Endothelial cell of hepatic sinusoid (primary cell): ENCODE results near the gene C14orf132.

ENCODE experiments used
- in situ Hi-C: cut with HindIII; loops from 2 replicates; pipeline ENCODE4 v1.10.0; 2017; ENCODE audit warnings: low sequenced_read_pairs

The C14orf132 gene

GRCh38 chr14:96117101-96117897, 78.1 kb downstream of the C14orf132 start:
- in situ Hi-C loops, result no loop called here

GRCh38 chr14:96117960-96118359, 78.8 kb downstream of the C14orf132 start:
- in situ Hi-C loops, result no loop called here

GRCh38 chr14:96118391-96118790, 79.2 kb downstream of the C14orf132 start:
- in situ Hi-C loops, result no loop called here

- in situ Hi-C loops, result no loop called here
These were observed 80.8 kb downstream of the C14orf132 start for GRCh38 chr14:96119947-96120346.

GRCh38 chr14:96120392-96120791, 81.2 kb downstream of the C14orf132 start:
- in situ Hi-C loops, result no loop called here

GRCh38 chr14:96120941-96121340, 81.8 kb downstream of the C14orf132 start:
- in situ Hi-C loops, result no loop called here

GRCh38 chr14:96121660-96122395, 82.7 kb downstream of the C14orf132 start:
- in situ Hi-C loops, result no loop called here

GRCh38 chr14:96122496-96122895, 83.3 kb downstream of the C14orf132 start:
- in situ Hi-C loops, result no loop called here

- in situ Hi-C loops, result no loop called here
These were observed 86.4 kb downstream of the C14orf132 start for GRCh38 chr14:96125536-96125935.

GRCh38 chr14:96126339-96126782, 87.2 kb downstream of the C14orf132 start:
- in situ Hi-C loops, result no loop called here

- in situ Hi-C loops, result no loop called here
These were observed 87.7 kb downstream of the C14orf132 start for GRCh38 chr14:96126783-96127271.

- in situ Hi-C loops, result no loop called here
These were observed 90.1 kb downstream of the C14orf132 start for GRCh38 chr14:96129128-96129736.

GRCh38 chr14:96130391-96130790, 91.2 kb downstream of the C14orf132 start:
- in situ Hi-C loops, result no loop called here

GRCh38 chr14:96130854-96131253, 91.7 kb downstream of the C14orf132 start:
- in situ Hi-C loops, result no loop called here

GRCh38 chr14:96131836-96132235, 92.7 kb downstream of the C14orf132 start:
- in situ Hi-C loops, result no loop called here

- in situ Hi-C loops, result no loop called here
These were observed 95.3 kb downstream of the C14orf132 start for GRCh38 chr14:96134508-96134907.

GRCh38 chr14:96135285-96135684, 96.1 kb downstream of the C14orf132 start:
- in situ Hi-C loops, result no loop called here

GRCh38 chr14:96136371-96137005, 97.3 kb downstream of the C14orf132 start:
- in situ Hi-C loops, result no loop called here

GRCh38 chr14:96138241-96138640, 99.1 kb downstream of the C14orf132 start:
- in situ Hi-C loops, result no loop called here

GRCh38 chr14:96139169-96139568, 100.0 kb downstream of the C14orf132 start:
- in situ Hi-C loops, result no loop called here

- in situ Hi-C loops, result no loop called here
These were observed 100.7 kb downstream of the C14orf132 start for GRCh38 chr14:96139879-96140278.
